Effector memory CD8-positive, alpha-beta T cell (primary cell): Measurements from ENCODE around the gene NSMF.

Experiments
- ATAC-seq: fragments of 150-1000 bp; cut with Tn5 transposase; replicated peaks from 2 replicates; pipeline ENCODE4 v1.10.0; 2021; ENCODE audit warnings: mild to moderate bottlenecking, moderate library complexity
- DNase-seq, 3 experiments: peaks; one replicate each; pipeline ENCODE4 v3.0.0; 2021
- H3K27ac Mint-ChIP-seq, 2 donors: one replicate each; pipeline ENCODE4 v1.8.0; 2022; ENCODE audit warnings: mild to moderate bottlenecking in 2 of 2, mixed read lengths in 2 of 2, moderate library complexity in 2 of 2
- H3K27me3 Mint-ChIP-seq, 2 donors: one replicate each; pipeline ENCODE4 v1.8.0; 2022; ENCODE audit warnings: mixed read lengths in 2 of 2
- H3K36me3 Mint-ChIP-seq: one replicate; pipeline ENCODE4 v1.8.0; 2022; ENCODE audit warnings: mild to moderate bottlenecking, moderate library complexity, mixed read lengths; ENCODE audit not compliant: insufficient read depth
- H3K4me1 Mint-ChIP-seq, 2 donors: one replicate each; pipeline ENCODE4 v1.8.0; 2022; ENCODE audit warnings: low read depth in 2 of 2, mixed read lengths in 2 of 2
- H3K4me3 Mint-ChIP-seq, 2 donors: one replicate each; pipeline ENCODE4 v1.8.0; 2022; ENCODE audit warnings: mild to moderate bottlenecking in 2 of 2, mixed read lengths in 2 of 2, moderate library complexity in 2 of 2
- H3K9me3 Mint-ChIP-seq, 2 donors: one replicate each; pipeline ENCODE4 v1.8.0; 2022; ENCODE audit warnings: mixed read lengths in 2 of 2

Gene NSMF

DNA sequence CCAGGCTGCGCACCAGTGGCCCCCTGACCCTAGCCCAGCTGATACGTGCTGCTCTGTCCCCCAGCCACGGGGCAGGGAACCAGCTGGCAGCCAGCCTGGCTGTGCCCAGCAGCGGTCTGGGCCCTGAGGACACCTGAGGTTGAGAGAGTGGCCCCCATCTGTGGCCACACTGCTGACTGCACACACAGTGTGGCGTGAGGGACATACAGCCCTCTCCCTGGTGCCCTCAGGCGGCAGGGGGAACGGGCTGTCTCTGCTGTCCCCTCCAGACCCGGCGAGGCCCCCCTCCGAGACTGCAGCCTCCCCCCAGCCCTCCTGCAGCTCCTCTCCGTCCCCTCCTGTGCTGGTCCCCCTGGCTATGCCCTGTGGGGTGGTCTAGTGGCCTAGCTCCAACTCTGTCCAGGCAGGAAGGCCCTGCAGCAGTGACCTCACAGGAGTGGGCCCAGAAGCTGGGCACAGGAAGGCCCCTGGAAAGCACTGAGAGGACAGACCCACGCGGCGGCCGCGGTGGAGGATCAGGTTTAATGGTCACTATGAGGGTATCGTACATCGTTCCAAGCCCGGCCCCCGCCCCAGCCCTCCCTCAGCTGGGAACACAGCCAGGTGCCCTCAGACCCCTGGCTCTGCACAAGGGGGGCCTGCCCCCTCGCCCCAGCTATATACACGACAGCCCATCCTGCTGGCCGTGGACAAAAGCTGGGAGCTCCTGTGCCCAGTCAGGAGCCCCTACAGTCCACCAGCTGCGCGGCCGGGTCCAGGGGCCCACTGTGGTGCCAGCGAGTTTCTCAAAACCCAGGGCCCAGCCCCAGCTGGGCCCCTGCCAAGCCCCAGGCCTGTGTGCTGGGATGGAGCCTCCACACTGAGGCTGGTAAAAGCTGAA is 11.2 kb downstream of the NSMF start:
- ATAC-seq, result no peak
- peaks cover 22 to 34% of the 10 kb centered on the region in 2 donors for H3K4me1 Mint-ChIP-seq
- H3K36me3 Mint-ChIP-seq, result peaks cover 52% of the 10 kb centered on the region
- H3K4me3 Mint-ChIP-seq, result no peak overlapping the region
- no peaks in the 10 kb centered on the region for H3K9me3 Mint-ChIP-seq
- H3K27me3 Mint-ChIP-seq, result peaks cover 6 to 25% of the 10 kb centered on the region in 2 donors
- H3K27ac Mint-ChIP-seq, result no peak overlapping the region
- no peak for DNase-seq

DNA sequence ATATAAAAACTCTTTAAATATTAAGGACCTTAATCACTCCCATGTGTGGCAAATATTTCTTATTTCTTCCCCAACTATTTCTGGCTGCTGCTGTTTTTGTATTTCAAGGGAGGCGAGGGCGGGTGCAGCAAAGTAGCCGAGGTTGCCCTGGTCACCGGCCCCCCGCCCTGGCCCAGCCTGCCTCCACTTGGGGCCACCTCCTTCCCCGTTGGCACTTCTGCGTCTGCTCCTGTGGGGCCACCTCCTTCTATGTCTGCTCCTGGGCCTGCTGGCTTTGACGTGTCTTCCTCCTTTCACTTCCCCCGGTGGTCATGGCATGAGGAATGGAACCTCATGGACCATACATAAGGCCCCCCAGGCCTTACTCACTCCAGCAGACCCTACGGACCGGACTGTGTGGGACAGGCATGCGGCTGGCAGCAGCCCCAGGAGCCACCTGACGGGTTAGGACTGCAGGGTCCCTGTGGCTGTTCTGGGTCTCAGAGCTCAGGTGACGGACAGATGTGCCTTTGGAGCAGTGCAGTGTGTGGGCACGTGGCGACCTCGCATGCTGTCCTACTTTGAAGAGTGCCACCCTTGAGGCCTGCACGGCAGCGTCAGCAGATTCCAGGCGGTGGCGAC is 12.2 kb downstream of the NSMF start:
- Mint-ChIP-seq H3K4me3 (no peak overlapping the region), H3K36me3 (peaks cover 43% of the 10 kb centered on the region), H3K27ac (peak overlapping the region in 1 of 2 donors; percentile 90), H3K9me3 (no peaks in the 10 kb centered on the region), H3K27me3 (peaks cover 9 to 29% of the 10 kb centered on the region in 2 donors), H3K4me1 (peaks cover 20 to 32% of the 10 kb centered on the region in 2 donors)
- no peak for ATAC-seq
- no peak for DNase-seq

GRCh38 chr9:137445930-137446431 is 13.2 kb downstream of the NSMF start:
- no peaks in the 10 kb centered on the region for H3K9me3 Mint-ChIP-seq
- H3K4me3 Mint-ChIP-seq, result no peak overlapping the region
- no peak for ATAC-seq
- H3K27ac Mint-ChIP-seq, result no peak overlapping the region
- no peak for DNase-seq
- peaks cover 40% of the 10 kb centered on the region for H3K36me3 Mint-ChIP-seq
- peaks cover 13 to 34% of the 10 kb centered on the region in 2 donors for H3K27me3 Mint-ChIP-seq
- peaks cover 19 to 27% of the 10 kb centered on the region in 2 donors for H3K4me1 Mint-ChIP-seq

- peak; percentile 71 for ATAC-seq
- DNase-seq, result peak; percentile 84 to 93 (median 86)
- Mint-ChIP-seq H3K4me1 (peaks cover 19 to 22% of the 10 kb centered on the region in 2 donors), H3K4me3 (peak overlapping the region; percentile 26 to 60), H3K36me3 (peaks cover 34% of the 10 kb centered on the region), H3K27me3 (peaks cover 13 to 34% of the 10 kb centered on the region in 2 donors), H3K9me3 (no peaks in the 10 kb centered on the region), H3K27ac (peak overlapping the region in 1 of 2 donors; percentile 2)
Measured at GRCh38 chr9:137445275-137445807, 13.8 kb downstream of the NSMF start.

DNA sequence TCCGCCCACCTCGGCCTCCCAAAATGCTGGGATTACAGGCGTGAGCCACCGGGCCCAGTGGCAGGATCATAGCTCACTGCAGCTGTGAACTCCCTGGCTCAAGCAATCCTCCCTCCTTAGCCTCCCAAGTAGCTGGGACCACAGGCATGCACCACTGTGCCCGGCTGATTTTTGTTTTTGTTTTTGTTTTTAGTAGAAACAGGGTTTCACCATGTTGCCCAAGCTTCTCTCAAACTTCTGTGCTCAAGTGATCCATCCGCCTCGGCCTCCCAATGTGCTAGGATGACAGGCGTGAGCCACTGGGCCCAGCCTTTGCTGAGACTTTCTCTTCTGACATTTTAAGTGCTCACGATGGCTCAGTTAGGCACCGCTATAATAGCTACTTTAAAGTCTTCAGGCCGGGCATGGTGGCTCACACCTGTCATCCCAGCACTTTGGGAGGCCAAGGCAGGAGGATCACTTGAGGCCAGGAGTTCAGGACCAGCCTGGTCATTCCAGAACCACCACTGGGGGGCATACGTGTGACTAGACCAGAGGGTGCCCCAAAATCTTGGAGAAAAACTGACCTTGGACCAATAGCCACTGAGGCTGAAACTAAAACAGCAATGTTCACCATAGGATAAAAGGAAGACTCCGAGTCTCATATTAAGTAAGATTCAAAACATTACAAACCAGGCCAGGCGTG is 14.9 kb downstream of the NSMF start:
- Mint-ChIP-seq H3K27ac (no peak overlapping the region), H3K4me3 (no peak overlapping the region), H3K27me3 (peaks cover 13 to 38% of the 10 kb centered on the region in 2 donors), H3K4me1 (peaks cover 13 to 18% of the 10 kb centered on the region in 2 donors), H3K9me3 (no peaks in the 10 kb centered on the region), H3K36me3 (peaks cover 24% of the 10 kb centered on the region)
- DNase-seq, result no peak
- ATAC-seq, result no peak

- Mint-ChIP-seq H3K27ac (peak overlapping the region in 1 of 2 donors; percentile 62), H3K9me3 (no peaks in the 10 kb centered on the region), H3K36me3 (peaks cover 13% of the 10 kb centered on the region), H3K4me3 (peak overlapping the region; percentile 72 to 84), H3K4me1 (peaks cover 9 to 15% of the 10 kb centered on the region in 2 donors), H3K27me3 (peaks cover 13 to 41% of the 10 kb centered on the region in 2 donors)
- DNase-seq, result no peak
- ATAC-seq, result no peak
Measured at GRCh38 chr9:137441935-137442321, 17.2 kb downstream of the NSMF start.

GRCh38 chr9:137441289-137441934 is 17.7 kb downstream of the NSMF start, which contains the start of gene ENTPD8:
Gene ENTPD8 (minus strand): TSS chr9:137441357. CDS start chr9:137438285, 3,072 bp downstream.
- peak; percentile 11 for ATAC-seq
- no peak for DNase-seq
- Mint-ChIP-seq H3K4me3 (peak within 1 kb of the TSS; percentile 72 to 84), H3K4me1 (peaks cover 9 to 13% of the 10 kb centered on the region in 2 donors), H3K27ac (peak within 1 kb of the TSS in 1 of 2 donors; percentile 62), H3K9me3 (no peaks in the 10 kb centered on the region), H3K27me3 (peaks cover 13 to 41% of the 10 kb centered on the region in 2 donors), H3K36me3 (peaks cover 13% of the 10 kb centered on the region)

DNA sequence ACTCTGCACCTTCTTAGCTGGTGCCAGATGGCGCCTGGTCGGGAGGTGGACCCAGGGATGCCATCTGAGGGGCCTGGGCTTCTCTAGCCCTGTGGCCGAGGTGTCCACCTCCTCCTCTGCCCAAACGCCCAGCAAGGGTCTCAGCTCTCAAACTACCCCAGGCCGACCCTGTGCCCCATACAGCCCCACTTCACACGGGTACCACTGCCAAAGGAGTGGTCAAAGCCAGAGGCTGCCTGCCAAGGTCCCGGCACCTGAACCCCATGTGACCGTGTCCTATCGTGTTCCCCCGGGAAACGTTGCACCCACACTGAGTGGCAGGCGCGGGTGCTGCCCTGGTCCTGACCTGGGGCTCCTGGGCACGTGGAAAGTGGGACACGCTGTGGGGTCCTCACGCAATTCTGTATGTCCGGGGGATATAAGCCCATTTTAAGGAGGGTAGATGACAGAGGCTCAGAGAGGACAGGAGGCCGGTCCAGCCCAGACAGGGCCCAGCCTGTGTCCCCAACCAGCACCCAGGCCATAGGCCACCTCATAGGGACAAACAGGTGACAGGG is 19.9 kb downstream of the NSMF start:
- Mint-ChIP-seq H3K9me3 (no peaks in the 10 kb centered on the region), H3K4me3 (peak overlapping the region in 1 of 2 donors; percentile 59), H3K27me3 (peaks cover 13 to 27% of the 10 kb centered on the region in 2 donors), H3K4me1 (peaks cover 2 to 4% of the 10 kb centered on the region in 2 donors), H3K36me3 (no peaks in the 10 kb centered on the region), H3K27ac (no peak overlapping the region)
- DNase-seq (no peak), ATAC-seq (no peak)

DNA sequence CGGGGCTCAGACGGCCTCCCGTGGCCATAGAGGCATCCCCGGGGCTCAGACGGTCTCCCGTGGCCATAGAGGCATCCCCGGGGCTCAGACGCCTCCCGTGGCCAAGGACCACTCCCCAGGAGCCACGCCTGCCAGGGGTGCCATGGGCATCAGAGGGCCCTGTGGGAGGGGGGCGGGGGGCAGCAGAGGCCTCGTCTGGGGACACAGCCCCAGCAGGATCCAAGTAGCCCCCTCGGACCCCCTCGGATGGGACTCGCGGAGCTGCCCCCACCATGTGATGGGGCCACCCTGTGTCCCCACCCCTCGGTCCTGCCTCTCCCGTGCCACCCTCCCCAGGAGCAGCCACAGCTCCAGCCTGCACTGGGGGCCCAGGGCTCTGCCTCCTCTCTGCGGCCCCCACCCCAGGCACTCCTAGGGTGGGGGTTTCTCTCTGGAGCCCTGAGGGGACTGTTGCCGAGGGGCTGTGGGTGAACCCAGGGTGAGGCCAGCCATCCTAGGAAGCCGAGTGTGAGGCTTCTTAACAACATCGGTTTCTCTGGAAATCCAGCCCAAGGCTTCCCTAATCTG is 20.5 kb downstream of the NSMF start:
- ATAC-seq, result no peak
- peaks cover 11 to 22% of the 10 kb centered on the region in 2 donors for H3K27me3 Mint-ChIP-seq
- no peaks in the 10 kb centered on the region for H3K9me3 Mint-ChIP-seq
- no peaks in the 10 kb centered on the region for H3K36me3 Mint-ChIP-seq
- H3K4me1 Mint-ChIP-seq, result peaks cover 2 to 4% of the 10 kb centered on the region in 2 donors
- DNase-seq, result no peak
- H3K27ac Mint-ChIP-seq, result no peak overlapping the region
- H3K4me3 Mint-ChIP-seq, result no peak overlapping the region

- H3K4me1 Mint-ChIP-seq, result peaks cover 2 to 4% of the 10 kb centered on the region in 2 donors
- H3K27me3 Mint-ChIP-seq, result peaks cover 7 to 16% of the 10 kb centered on the region in 2 donors
- no peaks in the 10 kb centered on the region for H3K9me3 Mint-ChIP-seq
- H3K27ac Mint-ChIP-seq, result no peak overlapping the region
- ATAC-seq, result no peak
- no peak overlapping the region for H3K4me3 Mint-ChIP-seq
- no peaks in the 10 kb centered on the region for H3K36me3 Mint-ChIP-seq
- DNase-seq, result no peak
Measured at GRCh38 chr9:137437691-137438590, 21.2 kb downstream of the NSMF start.

GRCh38 chr9:137436761-137437600 is 22.2 kb downstream of the NSMF start:
- no peak overlapping the region for H3K27ac Mint-ChIP-seq
- H3K36me3 Mint-ChIP-seq, result no peaks in the 10 kb centered on the region
- peaks cover 4 to 12% of the 10 kb centered on the region in 2 donors for H3K27me3 Mint-ChIP-seq
- H3K4me3 Mint-ChIP-seq, result no peak overlapping the region
- DNase-seq (no peak), ATAC-seq (no peak)
- no peaks in the 10 kb centered on the region for H3K9me3 Mint-ChIP-seq
- H3K4me1 Mint-ChIP-seq, result peaks cover 1 to 3% of the 10 kb centered on the region in 2 donors
